Heart left ventricle (tissue), 13 donors: Measurements from ENCODE around the gene DOCK9.

Source experiments
- POLR2A ChIP-seq, 2 donors: fragments of 450-650 bp; IDR thresholded peaks; one replicate each; pipeline ENCODE4 v1.6.1; 2017; ENCODE audit warnings: antibody characterized with exemption in 2 of 2, mild to moderate bottlenecking in 2 of 2, moderate library complexity in 2 of 2
- TF ChIP-seq, protein P1 (sequence below), 12 donors: fragments of 200-600 bp; sonication (generic) in 4 of 12; IDR thresholded peaks; one replicate each; pipeline versions ENCODE4 v1.5.0 to v1.8.0; 2018 to 2022; ENCODE audit warnings: antibody characterized with exemption in 12 of 12, mild to moderate bottlenecking in 5 of 12
- donor health status: ischemic (EF 13 %, LVEDD 7.1; RV severe dilation, severe dysfunction).
- donor health status: DM: no; HTN: yes; CAD: no.
- donor health status: DM: no; HTN: no; CAD: no.
- donor health status: ischemic (EF 25% LVEDD 6.9; RV normal size, moderate dysfunction).
- donor health status: ischemic (EF 25% LVEDD 5.7; RV mildly dilated, moderate dysfunction).
- donor health status: ischemic (EF 35%, LVEDD 5.7; RV mildly dilated, moderate dysfunction).
- donor health status: nonischemic (EF 11% LVEDD 7.7; RV severe dilation, severe dysfunction).
- donor health status: DM: yes; HTN: yes; CAD: no.
- donor health status: PGD.
- donor health status: ischemic (EF 29% LVEDD 5.4; RV normal size, mild dysfunction).
- donor health status: nonischemic (EF 23%, LVEDD 6.1; RV moderate dilation, normal function).

DNA sequence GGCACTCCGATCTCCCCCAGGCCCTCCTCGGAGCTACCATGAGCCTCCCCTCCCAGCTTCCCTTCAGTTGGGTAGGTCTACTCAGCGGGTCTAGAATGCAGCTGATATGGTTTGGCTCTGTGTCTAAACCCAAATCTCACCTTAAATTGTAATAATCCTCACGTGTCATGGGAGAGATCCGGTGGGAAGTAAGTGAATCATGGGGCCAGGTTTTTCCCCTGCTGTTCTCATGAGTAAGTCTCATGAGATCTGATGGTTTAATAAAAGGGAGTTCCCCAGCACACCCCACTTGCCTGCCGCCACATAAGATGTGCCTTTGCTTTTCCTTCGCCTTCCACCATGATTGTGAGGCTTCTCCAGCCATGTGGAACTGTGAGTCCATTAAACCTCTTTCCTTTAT lies 14.5 kb upstream of the DOCK9 start:
- TF ChIP-seq, protein P1, sequence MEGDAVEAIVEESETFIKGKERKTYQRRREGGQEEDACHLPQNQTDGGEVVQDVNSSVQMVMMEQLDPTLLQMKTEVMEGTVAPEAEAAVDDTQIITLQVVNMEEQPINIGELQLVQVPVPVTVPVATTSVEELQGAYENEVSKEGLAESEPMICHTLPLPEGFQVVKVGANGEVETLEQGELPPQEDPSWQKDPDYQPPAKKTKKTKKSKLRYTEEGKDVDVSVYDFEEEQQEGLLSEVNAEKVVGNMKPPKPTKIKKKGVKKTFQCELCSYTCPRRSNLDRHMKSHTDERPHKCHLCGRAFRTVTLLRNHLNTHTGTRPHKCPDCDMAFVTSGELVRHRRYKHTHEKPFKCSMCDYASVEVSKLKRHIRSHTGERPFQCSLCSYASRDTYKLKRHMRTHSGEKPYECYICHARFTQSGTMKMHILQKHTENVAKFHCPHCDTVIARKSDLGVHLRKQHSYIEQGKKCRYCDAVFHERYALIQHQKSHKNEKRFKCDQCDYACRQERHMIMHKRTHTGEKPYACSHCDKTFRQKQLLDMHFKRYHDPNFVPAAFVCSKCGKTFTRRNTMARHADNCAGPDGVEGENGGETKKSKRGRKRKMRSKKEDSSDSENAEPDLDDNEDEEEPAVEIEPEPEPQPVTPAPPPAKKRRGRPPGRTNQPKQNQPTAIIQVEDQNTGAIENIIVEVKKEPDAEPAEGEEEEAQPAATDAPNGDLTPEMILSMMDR (IDR thresholded peaks at IDR 0.05), result no peak
- TF ChIP-seq POLR2A (IDR thresholded peaks at IDR 0.05), result no peak
